ENCODE measurements around the gene FGD5.

The FGD5 gene

GRCh38 chr3:14862661-14863230, 44.0 kb downstream of the FGD5 start:
- no peak overlapping the region for H3K27ac ChIP-seq (ENCODE audit: low read depth, low read length)
- H3K9me3 ChIP-seq (ENCODE audit: control insufficient read depth in 1 of 2, low read length in 2 of 2) = no peaks in the 10 kb centered on the region
- H3K4me1 ChIP-seq (ENCODE audit: control insufficient read depth in 1 of 2, insufficient read depth in 2 of 2, low read length in 2 of 2) = no peaks in the 10 kb centered on the region
- no peak overlapping the region for H3K4me3 ChIP-seq (ENCODE audit: low read depth in 1 of 2, low read length in 2 of 2)
- H3K9ac ChIP-seq (ENCODE audit: low read depth in 1 of 2, low read length in 2 of 2) = no peak overlapping the region
- no peaks in the 10 kb centered on the region for H3K27me3 ChIP-seq (ENCODE audit: control insufficient read depth in 1 of 2, insufficient read depth in 2 of 2, low read length in 2 of 2)
- peaks cover 4 to 11% of the 10 kb centered on the region in 2 donors for H3K36me3 ChIP-seq (ENCODE audit: control insufficient read depth in 1 of 2, insufficient read depth in 2 of 2, low read length in 2 of 2)

GRCh38 chr3:14863333-14864100, 44.8 kb downstream of the FGD5 start:
- H3K4me3 ChIP-seq (ENCODE audit: low read depth in 1 of 2, low read length in 2 of 2) = no peak overlapping the region
- no peaks in the 10 kb centered on the region for H3K9me3 ChIP-seq (ENCODE audit: control insufficient read depth in 1 of 2, low read length in 2 of 2)
- H3K27ac ChIP-seq (ENCODE audit: low read depth, low read length) = no peak overlapping the region
- no peak overlapping the region for H3K9ac ChIP-seq (ENCODE audit: low read depth in 1 of 2, low read length in 2 of 2)
- no peaks in the 10 kb centered on the region for H3K27me3 ChIP-seq (ENCODE audit: control insufficient read depth in 1 of 2, insufficient read depth in 2 of 2, low read length in 2 of 2)
- peaks cover 4 to 11% of the 10 kb centered on the region in 2 donors for H3K36me3 ChIP-seq (ENCODE audit: control insufficient read depth in 1 of 2, insufficient read depth in 2 of 2, low read length in 2 of 2)
- no peaks in the 10 kb centered on the region for H3K4me1 ChIP-seq (ENCODE audit: control insufficient read depth in 1 of 2, insufficient read depth in 2 of 2, low read length in 2 of 2)

- no peak overlapping the region for H3K27ac ChIP-seq (ENCODE audit: low read depth, low read length)
- H3K27me3 ChIP-seq (ENCODE audit: control insufficient read depth in 1 of 2, insufficient read depth in 2 of 2, low read length in 2 of 2) = no peaks in the 10 kb centered on the region
- H3K9ac ChIP-seq (ENCODE audit: low read depth in 1 of 2, low read length in 2 of 2) = no peak overlapping the region
- H3K4me3 ChIP-seq (ENCODE audit: low read depth in 1 of 2, low read length in 2 of 2) = no peak overlapping the region
- H3K4me1 ChIP-seq (ENCODE audit: control insufficient read depth in 1 of 2, insufficient read depth in 2 of 2, low read length in 2 of 2) = no peaks in the 10 kb centered on the region
- no peaks in the 10 kb centered on the region for H3K9me3 ChIP-seq (ENCODE audit: control insufficient read depth in 1 of 2, low read length in 2 of 2)
- H3K36me3 ChIP-seq (ENCODE audit: control insufficient read depth in 1 of 2, insufficient read depth in 2 of 2, low read length in 2 of 2) = peaks cover 4 to 11% of the 10 kb centered on the region in 2 donors
Measured at GRCh38 chr3:14864131-14864530, 45.4 kb downstream of the FGD5 start.

- H3K27me3 ChIP-seq (ENCODE audit: control insufficient read depth in 1 of 2, insufficient read depth in 2 of 2, low read length in 2 of 2) = no peaks in the 10 kb centered on the region
- no peak overlapping the region for H3K27ac ChIP-seq (ENCODE audit: low read depth, low read length)
- no peak overlapping the region for H3K9ac ChIP-seq (ENCODE audit: low read depth in 1 of 2, low read length in 2 of 2)
- no peaks in the 10 kb centered on the region for H3K9me3 ChIP-seq (ENCODE audit: control insufficient read depth in 1 of 2, low read length in 2 of 2)
- H3K4me1 ChIP-seq (ENCODE audit: control insufficient read depth in 1 of 2, insufficient read depth in 2 of 2, low read length in 2 of 2) = peaks cover 4 to 7% of the 10 kb centered on the region in 2 donors
- no peak overlapping the region for H3K4me3 ChIP-seq (ENCODE audit: low read depth in 1 of 2, low read length in 2 of 2)
- peaks cover 4 to 11% of the 10 kb centered on the region in 2 donors for H3K36me3 ChIP-seq (ENCODE audit: control insufficient read depth in 1 of 2, insufficient read depth in 2 of 2, low read length in 2 of 2)
Measured at GRCh38 chr3:14866627-14867026, 47.9 kb downstream of the FGD5 start.

- no peaks in the 10 kb centered on the region for H3K9me3 ChIP-seq (ENCODE audit: control insufficient read depth in 1 of 2, low read length in 2 of 2)
- no peaks in the 10 kb centered on the region for H3K27me3 ChIP-seq (ENCODE audit: control insufficient read depth in 1 of 2, insufficient read depth in 2 of 2, low read length in 2 of 2)
- H3K9ac ChIP-seq (ENCODE audit: low read depth in 1 of 2, low read length in 2 of 2) = no peak overlapping the region
- no peak overlapping the region for H3K4me3 ChIP-seq (ENCODE audit: low read depth in 1 of 2, low read length in 2 of 2)
- H3K27ac ChIP-seq (ENCODE audit: low read depth, low read length) = no peak overlapping the region
- H3K4me1 ChIP-seq (ENCODE audit: control insufficient read depth in 1 of 2, insufficient read depth in 2 of 2, low read length in 2 of 2) = peaks cover 14 to 15% of the 10 kb centered on the region in 2 donors
- H3K36me3 ChIP-seq (ENCODE audit: control insufficient read depth in 1 of 2, insufficient read depth in 2 of 2, low read length in 2 of 2) = peaks cover 4 to 11% of the 10 kb centered on the region in 2 donors
Measured at GRCh38 chr3:14867936-14868570, 49.3 kb downstream of the FGD5 start.

- Histone ChIP-seq H3K4me1 (ENCODE audit: control insufficient read depth in 1 of 2, insufficient read depth in 2 of 2, low read length in 2 of 2) (peaks cover 14 to 15% of the 10 kb centered on the region in 2 donors), H3K27me3 (ENCODE audit: control insufficient read depth in 1 of 2, insufficient read depth in 2 of 2, low read length in 2 of 2) (no peaks in the 10 kb centered on the region), H3K9me3 (ENCODE audit: control insufficient read depth in 1 of 2, low read length in 2 of 2) (no peaks in the 10 kb centered on the region), H3K4me3 (ENCODE audit: low read depth in 1 of 2, low read length in 2 of 2) (no peak overlapping the region), H3K36me3 (ENCODE audit: control insufficient read depth in 1 of 2, insufficient read depth in 2 of 2, low read length in 2 of 2) (peaks cover 0 to 3% of the 10 kb centered on the region in 2 donors), H3K27ac (ENCODE audit: low read depth, low read length) (no peak overlapping the region), H3K9ac (ENCODE audit: low read depth in 1 of 2, low read length in 2 of 2) (no peak overlapping the region)
Measured at GRCh38 chr3:14869917-14870782, 51.4 kb downstream of the FGD5 start.

- peaks cover 14 to 15% of the 10 kb centered on the region in 2 donors for H3K4me1 ChIP-seq (ENCODE audit: control insufficient read depth in 1 of 2, insufficient read depth in 2 of 2, low read length in 2 of 2)
- H3K27me3 ChIP-seq (ENCODE audit: control insufficient read depth in 1 of 2, insufficient read depth in 2 of 2, low read length in 2 of 2) = no peaks in the 10 kb centered on the region
- H3K9ac ChIP-seq (ENCODE audit: low read depth in 1 of 2, low read length in 2 of 2) = no peak overlapping the region
- H3K9me3 ChIP-seq (ENCODE audit: control insufficient read depth in 1 of 2, low read length in 2 of 2) = no peaks in the 10 kb centered on the region
- no peak overlapping the region for H3K4me3 ChIP-seq (ENCODE audit: low read depth in 1 of 2, low read length in 2 of 2)
- no peak overlapping the region for H3K27ac ChIP-seq (ENCODE audit: low read depth, low read length)
- peaks cover 0 to 3% of the 10 kb centered on the region in 2 donors for H3K36me3 ChIP-seq (ENCODE audit: control insufficient read depth in 1 of 2, insufficient read depth in 2 of 2, low read length in 2 of 2)
Measured at GRCh38 chr3:14870783-14871060, 52.0 kb downstream of the FGD5 start.

GRCh38 chr3:14871456-14872200, 52.9 kb downstream of the FGD5 start:
- Histone ChIP-seq H3K9ac (ENCODE audit: low read depth in 1 of 2, low read length in 2 of 2) (no peak overlapping the region), H3K4me3 (ENCODE audit: low read depth in 1 of 2, low read length in 2 of 2) (no peak overlapping the region), H3K9me3 (ENCODE audit: control insufficient read depth in 1 of 2, low read length in 2 of 2) (no peaks in the 10 kb centered on the region), H3K4me1 (ENCODE audit: control insufficient read depth in 1 of 2, insufficient read depth in 2 of 2, low read length in 2 of 2) (peaks cover 16 to 17% of the 10 kb centered on the region in 2 donors), H3K27ac (ENCODE audit: low read depth, low read length) (no peak overlapping the region), H3K27me3 (ENCODE audit: control insufficient read depth in 1 of 2, insufficient read depth in 2 of 2, low read length in 2 of 2) (no peaks in the 10 kb centered on the region), H3K36me3 (ENCODE audit: control insufficient read depth in 1 of 2, insufficient read depth in 2 of 2, low read length in 2 of 2) (peaks cover 0 to 3% of the 10 kb centered on the region in 2 donors)

GRCh38 chr3:14872706-14873105, 53.9 kb downstream of the FGD5 start:
- Histone ChIP-seq H3K9me3 (ENCODE audit: control insufficient read depth in 1 of 2, low read length in 2 of 2) (no peaks in the 10 kb centered on the region), H3K36me3 (ENCODE audit: control insufficient read depth in 1 of 2, insufficient read depth in 2 of 2, low read length in 2 of 2) (no peaks in the 10 kb centered on the region), H3K9ac (ENCODE audit: low read depth in 1 of 2, low read length in 2 of 2) (no peak overlapping the region), H3K4me3 (ENCODE audit: low read depth in 1 of 2, low read length in 2 of 2) (no peak overlapping the region), H3K27ac (ENCODE audit: low read depth, low read length) (no peak overlapping the region), H3K4me1 (ENCODE audit: control insufficient read depth in 1 of 2, insufficient read depth in 2 of 2, low read length in 2 of 2) (peaks cover 26 to 28% of the 10 kb centered on the region in 2 donors), H3K27me3 (ENCODE audit: control insufficient read depth in 1 of 2, insufficient read depth in 2 of 2, low read length in 2 of 2) (no peaks in the 10 kb centered on the region)
